ENCODE results near the gene ABCG1.
"Not testable (repeated sequence)": the region's sequence is repeated elsewhere in the genome, so short reads cannot be mapped to it uniquely, and the experiment has no call there.

ABCG1 gene

GRCh38 chr21:42218836-42219605, at the start of gene ABCG1:
Gene ABCG1, plus strand, starts transcription at chr21:42219140. Its CDS starts 123 bp downstream, at chr21:42219263.
- no peak for DNase-seq (ENCODE audit: low read depth)

- DNase-seq (ENCODE audit: low read depth): no peak
These were observed 49.2 kb upstream of the ABCG1 start for GRCh38 chr21:42169758-42170157.

- no peak for DNase-seq (ENCODE audit: low read depth)
These were observed 47.6 kb upstream of the ABCG1 start for GRCh38 chr21:42171091-42172053.

- no peak for DNase-seq (ENCODE audit: low read depth)
These were observed 46.1 kb upstream of the ABCG1 start for GRCh38 chr21:42172596-42173483.

GRCh38 chr21:42174173-42174572, 44.8 kb upstream of the ABCG1 start:
- no peak for DNase-seq (ENCODE audit: low read depth)

GRCh38 chr21:42175110-42175710, 43.7 kb upstream of the ABCG1 start:
- DNase-seq (ENCODE audit: low read depth): no peak

GRCh38 chr21:42176859-42177258, 42.1 kb upstream of the ABCG1 start:
- no peak for DNase-seq (ENCODE audit: low read depth)

- DNase-seq (ENCODE audit: low read depth): no peak
These were observed 39.6 kb upstream of the ABCG1 start for GRCh38 chr21:42179316-42179715.

GRCh38 chr21:42180001-42180400, 38.9 kb upstream of the ABCG1 start:
- not testable (repeated sequence) for DNase-seq (ENCODE audit: low read depth)

- DNase-seq (ENCODE audit: low read depth): no peak
These were observed 36.1 kb upstream of the ABCG1 start for GRCh38 chr21:42182713-42183371.

GRCh38 chr21:42183374-42184266, 35.3 kb upstream of the ABCG1 start:
- no peak for DNase-seq (ENCODE audit: low read depth)

GRCh38 chr21:42186591-42186990, 32.3 kb upstream of the ABCG1 start:
- DNase-seq (ENCODE audit: low read depth): no peak

GRCh38 chr21:42187976-42188653, 30.8 kb upstream of the ABCG1 start:
- DNase-seq (ENCODE audit: low read depth): no peak

- DNase-seq (ENCODE audit: low read depth): no peak
These were observed 30.3 kb upstream of the ABCG1 start for GRCh38 chr21:42188663-42189062.

- no peak for DNase-seq (ENCODE audit: low read depth)
These were observed 29.5 kb upstream of the ABCG1 start for GRCh38 chr21:42189431-42189830.

GRCh38 chr21:42189860-42190485, 29.0 kb upstream of the ABCG1 start:
- DNase-seq (ENCODE audit: low read depth): no peak

- no peak for DNase-seq (ENCODE audit: low read depth)
These were observed 28.5 kb upstream of the ABCG1 start for GRCh38 chr21:42190486-42190863.

GRCh38 chr21:42191064-42191463, 27.9 kb upstream of the ABCG1 start:
- no peak for DNase-seq (ENCODE audit: low read depth)

Measured in non-pigmented ciliary epithelial cell (primary cell).